Caco-2 (cell line): Measurements from ENCODE around the gene SYTL5. TPM values are rescaled to one million over a fixed set of nuclear protein-coding genes. Genes with fewer than 3 reads are reported as not detected.

Source experiments
- BruUV-seq: library from RNA; stranded (reverse); fragments of 400-500 nt; replicated peaks from 2 replicates; lab custom pipeline; 2021; lab: Mats Ljungman, UMichigan
- CTCF ChIA-PET: fragments of 300-600 bp; sonication (Branson Sonifier 250); formaldehyde crosslinking; loops from one replicate; lab custom pipeline; 2022; ENCODE audit warnings: antibody characterized with exemption; lab: Charles Lee
- POLR2A ChIA-PET: fragments of 300-600 bp; sonication (Branson Sonifier 250); formaldehyde crosslinking; loops from one replicate; lab custom pipeline; 2022; ENCODE audit warnings: antibody characterized with exemption; lab: Charles Lee
- DNase-seq, 2 experiments: peaks; one replicate each; pipeline versions ENCODE4 v3.0.0 to v3.0.0-alpha.2; 2020 to 2022
- H3K27me3 ChIP-seq: replicated peaks from 2 replicates; pipeline ENCODE4 v1.6.0; 2011; ENCODE audit warnings: low read length; ENCODE audit not compliant: control insufficient read depth, insufficient read depth
- H3K36me3 ChIP-seq: 2 replicates; pipeline ENCODE4 v1.5.1; 2011; ENCODE audit warnings: low read length; ENCODE audit not compliant: control insufficient read depth, insufficient read depth
- H3K4me1 ChIP-seq: fragments of 250-450 bp; sonication (Bioruptor Pico); 2 replicates; pipeline ENCODE4 v1.5.1; 2020; ENCODE audit warnings: mild to moderate bottlenecking
- H3K4me3 ChIP-seq: 2 replicates; pipeline ENCODE4 v1.5.1; 2011; ENCODE audit warnings: low read depth, mild to moderate bottlenecking, control low read depth, low read length
- H3K9me3 ChIP-seq: fragments of 250-450 bp; sonication (Bioruptor Pico); 2 replicates; pipeline ENCODE4 v1.5.1; 2020; ENCODE audit warnings: mild to moderate bottlenecking, moderate library complexity
- H3K27ac Mint-ChIP-seq: one replicate; pipeline ENCODE4 v1.8.0; 2022; ENCODE audit warnings: mixed read lengths; ENCODE audit not compliant: unreplicated experiment
- H3K27me3 Mint-ChIP-seq: one replicate; pipeline ENCODE4 v1.8.0; 2022; ENCODE audit warnings: mixed read lengths; ENCODE audit not compliant: insufficient read depth, unreplicated experiment
- H3K36me3 Mint-ChIP-seq: one replicate; pipeline ENCODE4 v1.8.0; 2022; ENCODE audit warnings: mild to moderate bottlenecking, mixed read lengths; ENCODE audit not compliant: insufficient read depth, unreplicated experiment
- H3K4me1 Mint-ChIP-seq: one replicate; pipeline ENCODE4 v1.8.0; 2022; ENCODE audit warnings: low read depth, mixed read lengths; ENCODE audit not compliant: unreplicated experiment
- H3K4me3 Mint-ChIP-seq: one replicate; pipeline ENCODE4 v1.8.0; 2022; ENCODE audit warnings: mild to moderate bottlenecking, moderate library complexity, mixed read lengths; ENCODE audit not compliant: unreplicated experiment
- H3K9me3 Mint-ChIP-seq: one replicate; pipeline ENCODE4 v1.8.0; 2022; ENCODE audit warnings: mixed read lengths; ENCODE audit not compliant: unreplicated experiment
- CTCF ChIP-seq, 2 experiments: fragments of 200-600 bp in 1 of 2; IDR thresholded peaks; 1 replicate in 1 of 2; 2 replicates in 1 of 2; pipeline versions ENCODE4 v1.5.1 to v1.8.0; 2011 to 2022; ENCODE audit warnings: antibody characterized with exemption in 1 of 2, control low read depth in 1 of 2, inconsistent platforms in 1 of 2, low read depth in 1 of 2, low read length in 1 of 2, mild to moderate bottlenecking in 1 of 2, moderate library complexity in 1 of 2; ENCODE audit not compliant: insufficient read depth in 1 of 2, severe bottlenecking in 1 of 2, unreplicated experiment in 1 of 2
- intact Hi-C: fragments of 100-400 bp; cut with micrococcal nuclease; formaldehyde crosslinking; loops from one replicate; pipeline ENCODE4 v1.10.0; 2022; ENCODE audit not compliant: unreplicated experiment
- total RNA-seq: library from RNA; stranded (reverse); gene quantifications from 2 replicates; pipeline ENCODE4 v1.2.3, GENCODE V29; 2022

Gene SYTL5
- total RNA-seq, 1 experiment from 2014 or later = 8.9 TPM

- intact Hi-C loops = no loop called here
- no peaks in the 10 kb centered on the region for H3K4me1 ChIP-seq
- H3K27me3 ChIP-seq = no peaks in the 10 kb centered on the region
- TF ChIP-seq CTCF (IDR thresholded peaks at IDR 0.05; ENCODE audit: insufficient read depth in 1 of 2, low read depth in 1 of 2, low read length in 1 of 2, severe bottlenecking in 1 of 2, unreplicated experiment in 1 of 2) = no peak
- Mint-ChIP-seq H3K4me1 (no peaks in the 10 kb centered on the region), H3K36me3 (no peaks in the 10 kb centered on the region), H3K4me3 (no peak overlapping the region), H3K9me3 (no peaks in the 10 kb centered on the region), H3K27me3 (no peaks in the 10 kb centered on the region), H3K27ac (no peak overlapping the region)
- H3K9me3 ChIP-seq = no peaks in the 10 kb centered on the region
- BruUV-seq = no TSS peak
- ChIA-PET CTCF (no interaction called here), POLR2A (no interaction called here)
- no peak for DNase-seq
- H3K4me3 ChIP-seq = no peak overlapping the region
- H3K36me3 ChIP-seq = no peaks in the 10 kb centered on the region
Measured at GRCh38 chrX:38149016-38149415, 142.7 kb downstream of the SYTL5 start.

- no peak overlapping the region for H3K4me3 Mint-ChIP-seq
- BruUV-seq = no TSS peak
- no peaks in the 10 kb centered on the region for H3K4me1 Mint-ChIP-seq
- H3K27me3 Mint-ChIP-seq = no peaks in the 10 kb centered on the region
- Histone ChIP-seq H3K9me3 (no peaks in the 10 kb centered on the region), H3K4me1 (no peaks in the 10 kb centered on the region), H3K27me3 (no peaks in the 10 kb centered on the region), H3K36me3 (no peaks in the 10 kb centered on the region), H3K4me3 (no peak overlapping the region)
- POLR2A ChIA-PET = no interaction called here
- DNase-seq = no peak
- H3K9me3 Mint-ChIP-seq = no peaks in the 10 kb centered on the region
- CTCF ChIA-PET = no interaction called here
- intact Hi-C loops = no loop called here
- H3K36me3 Mint-ChIP-seq = no peaks in the 10 kb centered on the region
- H3K27ac Mint-ChIP-seq = no peak overlapping the region
- no peak for TF ChIP-seq CTCF (IDR thresholded peaks at IDR 0.05; ENCODE audit: insufficient read depth in 1 of 2, low read depth in 1 of 2, low read length in 1 of 2, severe bottlenecking in 1 of 2, unreplicated experiment in 1 of 2)
Measured at GRCh38 chrX:38150993-38151392, 144.6 kb downstream of the SYTL5 start.

GRCh38 chrX:38151441-38151840 lies 145.1 kb downstream of the SYTL5 start:
- no peaks in the 10 kb centered on the region for H3K4me1 ChIP-seq
- TF ChIP-seq CTCF (IDR thresholded peaks at IDR 0.05; ENCODE audit: insufficient read depth in 1 of 2, low read depth in 1 of 2, low read length in 1 of 2, severe bottlenecking in 1 of 2, unreplicated experiment in 1 of 2) = no peak
- BruUV-seq = no TSS peak
- Mint-ChIP-seq H3K4me3 (no peak overlapping the region), H3K27ac (no peak overlapping the region), H3K9me3 (no peaks in the 10 kb centered on the region), H3K27me3 (no peaks in the 10 kb centered on the region), H3K4me1 (no peaks in the 10 kb centered on the region), H3K36me3 (no peaks in the 10 kb centered on the region)
- ChIA-PET CTCF (no interaction called here), POLR2A (no interaction called here)
- no peaks in the 10 kb centered on the region for H3K27me3 ChIP-seq
- intact Hi-C loops = no loop called here
- no peaks in the 10 kb centered on the region for H3K36me3 ChIP-seq
- H3K4me3 ChIP-seq = no peak overlapping the region
- H3K9me3 ChIP-seq = no peaks in the 10 kb centered on the region
- DNase-seq = no peak
